RWPE1 (cell line): ENCODE data around the gene B3GNT9.

Experiments used
- CTCF ChIA-PET: fragments of 350-600 bp; sonication (Branson Sonifier 250); formaldehyde crosslinking; extraction: SDS; loops from one replicate; lab custom pipeline; 2021; lab: Yijun Ruan, JAX
- POLR2A ChIA-PET: fragments of 400-600 bp; formaldehyde crosslinking; extraction: SDS; loops from one replicate; lab custom pipeline; 2020; ENCODE audit warnings: antibody characterized with exemption; ENCODE audit not compliant: low non-redundant PET; lab: Yijun Ruan, JAX
- DNase-seq: peaks from one replicate; pipeline ENCODE4 v3.0.0; 2012; ENCODE audit warnings: low spot score
- H3K27ac ChIP-seq: fragments of 450-650 bp; 2 replicates; pipeline ENCODE4 v1.5.1; 2017
- TF ChIP-seq, protein P1 (sequence below): fragments of 450-650 bp; conservative IDR thresholded peaks from 2 replicates; pipeline ENCODE4 v1.5.1; 2017; ENCODE audit warnings: low read depth, mild to moderate bottlenecking

The B3GNT9 gene

GRCh38 chr16:67187175-67187890 lies 36.5 kb upstream of the B3GNT9 start:
- CTCF ChIA-PET: no interaction called here

GRCh38 chr16:67186550-67186950 lies 35.8 kb upstream of the B3GNT9 start:
- no peak for DNase-seq
- CTCF ChIA-PET: interaction anchor here (0.6 to 0.7 kb wide), 2 partner anchors 15 to 459 kb away, joined by 3 read pairs; no protein-coding TSS in a partner anchor
- POLR2A ChIA-PET: interaction anchor here (0.6 kb wide), 1 partner anchor 235 kb away, joined by 3 read pairs; no protein-coding TSS in a partner anchor
- TF ChIP-seq, protein P1, sequence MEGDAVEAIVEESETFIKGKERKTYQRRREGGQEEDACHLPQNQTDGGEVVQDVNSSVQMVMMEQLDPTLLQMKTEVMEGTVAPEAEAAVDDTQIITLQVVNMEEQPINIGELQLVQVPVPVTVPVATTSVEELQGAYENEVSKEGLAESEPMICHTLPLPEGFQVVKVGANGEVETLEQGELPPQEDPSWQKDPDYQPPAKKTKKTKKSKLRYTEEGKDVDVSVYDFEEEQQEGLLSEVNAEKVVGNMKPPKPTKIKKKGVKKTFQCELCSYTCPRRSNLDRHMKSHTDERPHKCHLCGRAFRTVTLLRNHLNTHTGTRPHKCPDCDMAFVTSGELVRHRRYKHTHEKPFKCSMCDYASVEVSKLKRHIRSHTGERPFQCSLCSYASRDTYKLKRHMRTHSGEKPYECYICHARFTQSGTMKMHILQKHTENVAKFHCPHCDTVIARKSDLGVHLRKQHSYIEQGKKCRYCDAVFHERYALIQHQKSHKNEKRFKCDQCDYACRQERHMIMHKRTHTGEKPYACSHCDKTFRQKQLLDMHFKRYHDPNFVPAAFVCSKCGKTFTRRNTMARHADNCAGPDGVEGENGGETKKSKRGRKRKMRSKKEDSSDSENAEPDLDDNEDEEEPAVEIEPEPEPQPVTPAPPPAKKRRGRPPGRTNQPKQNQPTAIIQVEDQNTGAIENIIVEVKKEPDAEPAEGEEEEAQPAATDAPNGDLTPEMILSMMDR: no peak
- peak overlapping the region; percentile 21 for H3K27ac ChIP-seq

More at GRCh38 chr16:67187175-67187890, 36.5 kb upstream of the B3GNT9 start:
- no peak for DNase-seq
- POLR2A ChIA-PET: interaction anchor here (0.6 kb wide), 1 partner anchor 236 kb away, joined by 3 read pairs; no protein-coding TSS in a partner anchor
- TF ChIP-seq, protein P1: no peak
- H3K27ac ChIP-seq: no peak overlapping the region; the same call in 1 of the 2 replicates

GRCh38 chr16:67185651-67186134 lies 34.9 kb upstream of the B3GNT9 start:
- ChIA-PET POLR2A (no interaction called here), CTCF (interaction anchor here (0.6 to 2.0 kb wide), 9 partner anchors 10 to 232 kb away, joined by 3 to 9 read pairs (median 6); partner anchors contain the start of genes NOL3, TMEM208 and TRADD)
- peak overlapping the region; percentile 95; the same call in 1 of the 2 replicates for H3K27ac ChIP-seq
- TF ChIP-seq, protein P1: peak; percentile 50
- no peak for DNase-seq

DNA sequence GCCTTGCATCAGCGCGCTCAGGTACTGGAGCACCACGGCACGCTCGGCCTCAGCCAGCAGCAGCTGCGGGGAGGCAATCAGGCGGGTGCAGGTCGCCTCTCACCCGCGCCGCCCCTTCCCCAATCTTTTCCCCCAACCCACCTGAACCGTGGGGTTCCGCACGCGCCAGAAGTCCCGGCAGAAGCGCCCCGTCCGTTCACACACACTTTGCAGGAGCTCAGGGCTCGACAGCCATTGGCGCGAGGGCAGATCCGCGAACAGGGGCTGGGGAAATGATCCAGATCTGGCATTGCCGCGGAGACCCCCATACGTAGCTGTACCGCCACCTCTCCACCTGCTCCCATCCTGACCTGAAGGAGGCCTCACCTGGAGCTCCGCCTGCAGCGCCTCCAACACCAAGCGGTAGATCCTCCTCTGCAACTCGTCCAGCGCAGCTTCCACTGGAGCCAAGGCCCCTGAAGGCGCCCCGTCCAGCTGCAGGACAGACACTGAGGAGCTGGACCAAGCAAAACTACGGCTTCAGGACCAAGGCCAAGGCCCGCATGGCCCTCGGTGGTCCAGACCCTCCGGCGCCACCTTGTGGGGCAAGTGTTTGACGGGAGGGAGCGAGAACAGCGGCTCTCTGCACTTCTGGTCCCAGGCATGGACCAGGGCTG lies 34.3 kb upstream of the B3GNT9 start:
- ChIA-PET POLR2A (no interaction called here), CTCF (interaction anchor here (0.6 to 2.0 kb wide), 15 partner anchors 9 to 965 kb away, joined by 3 to 9 read pairs (median 4); partner anchors contain the start of genes NOL3, TMEM208 and TRADD)
- H3K27ac ChIP-seq: peak overlapping the region; percentile 95
- TF ChIP-seq, protein P1: peak; percentile 86
- peak; percentile 70 for DNase-seq

DNA sequence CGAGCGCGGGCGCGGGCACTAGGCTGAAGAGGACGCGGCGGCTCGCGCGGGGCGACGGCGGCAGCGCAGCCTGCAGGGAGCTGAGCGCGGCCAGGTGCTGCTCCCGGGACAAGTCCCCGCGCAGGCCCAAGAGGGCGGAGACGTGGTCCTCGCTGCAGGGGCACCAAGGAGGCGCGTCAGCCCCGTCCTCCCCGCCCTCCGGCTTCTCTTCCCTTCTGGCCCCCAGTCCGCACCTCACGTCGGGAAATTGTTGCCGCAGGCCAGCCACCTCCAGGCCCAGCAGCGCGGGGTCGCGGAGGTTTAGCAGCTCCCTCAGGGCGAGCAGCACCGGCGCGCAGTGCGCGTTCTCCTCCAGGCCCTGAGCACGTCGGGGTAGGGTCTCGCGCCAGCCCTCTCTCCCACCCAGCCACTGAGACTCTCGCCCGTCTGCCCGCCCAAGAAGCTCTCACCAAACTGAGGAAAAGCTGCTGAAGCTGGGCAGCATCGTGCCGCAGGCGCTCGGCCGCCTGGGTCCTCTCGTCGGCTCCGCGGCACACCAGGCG lies 33.7 kb upstream of the B3GNT9 start:
- H3K27ac ChIP-seq: peak overlapping the region; percentile 95
- CTCF ChIA-PET: interaction anchor here (0.6 to 2.0 kb wide), 14 partner anchors 9 to 966 kb away, joined by 3 to 9 read pairs (median 4); partner anchors contain the start of genes NOL3 and TMEM208
- POLR2A ChIA-PET: no interaction called here
- no peak for DNase-seq
- TF ChIP-seq, protein P1: no peak
